HG03108 (cell line): Measurements from ENCODE around the gene TEX36.
"Not testable (repeated sequence)": the region's sequence is repeated elsewhere in the genome, so short reads cannot be mapped to it uniquely, and the experiment has no call there.

ENCODE experiments used
- ATAC-seq: cut with Tn5 transposase; IDR thresholded peaks from one replicate; pipeline ENCODE4 v1.9.1; 2021; ENCODE audit warnings: moderate library complexity; ENCODE audit not compliant: unreplicated experiment

The TEX36 gene

GRCh38 chr10:125683063-125683462 is at the start of gene TEX36:
TEX36 (minus strand) TSS chr10:125683163; CDS start chr10:125682989, 174 bp downstream.
- ATAC-seq: no peak

GRCh38 chr10:125727436-125727835 is 44.5 kb upstream of the TEX36 start:
- ATAC-seq: no peak

GRCh38 chr10:125726914-125727313 is 44.0 kb upstream of the TEX36 start:
- no peak for ATAC-seq

GRCh38 chr10:125722811-125723210 is 39.8 kb upstream of the TEX36 start:
- no peak for ATAC-seq

- peak; percentile 48 for ATAC-seq
Observed at GRCh38 chr10:125721035-125721434, 38.1 kb upstream of the TEX36 start.

- ATAC-seq: no peak
Observed at GRCh38 chr10:125720002-125720382, 37.0 kb upstream of the TEX36 start.

GRCh38 chr10:125719173-125720001 is 36.4 kb upstream of the TEX36 start, which contains the start of gene EDRF1:
EDRF1 (plus strand) TSS chr10:125719709; CDS start chr10:125719808, 99 bp downstream.
- ATAC-seq: peak; percentile 89

- ATAC-seq: not testable (repeated sequence)
Observed at GRCh38 chr10:125714728-125715127, 31.8 kb upstream of the TEX36 start.

- ATAC-seq: no peak
Observed at GRCh38 chr10:125711110-125711750, 28.3 kb upstream of the TEX36 start.

- ATAC-seq: no peak
Observed at GRCh38 chr10:125709553-125710474, 26.9 kb upstream of the TEX36 start.

- ATAC-seq: peak; percentile 69
Observed at GRCh38 chr10:125708971-125709503, 26.1 kb upstream of the TEX36 start.

- peak; percentile 66 for ATAC-seq
Observed at GRCh38 chr10:125707541-125708468, 24.8 kb upstream of the TEX36 start.

GRCh38 chr10:125700355-125700911 is 17.5 kb upstream of the TEX36 start:
- ATAC-seq: no peak

GRCh38 chr10:125699562-125700143 is 16.7 kb upstream of the TEX36 start:
- no peak for ATAC-seq

GRCh38 chr10:125698481-125698998 is 15.6 kb upstream of the TEX36 start:
- ATAC-seq: no peak

- ATAC-seq: not testable (repeated sequence)
Observed at GRCh38 chr10:125696884-125697283, 13.9 kb upstream of the TEX36 start.

- no peak for ATAC-seq
Observed at GRCh38 chr10:125694883-125695282, 11.9 kb upstream of the TEX36 start.

GRCh38 chr10:125693524-125693847 is 10.5 kb upstream of the TEX36 start:
- no peak for ATAC-seq
